ENCODE measurements around the gene SLC44A4. TPM values are rescaled to one million over a fixed set of nuclear protein-coding genes. Genes with fewer than 3 reads are reported as not detected.
"Not testable (repeated sequence)": the region's sequence is repeated elsewhere in the genome, so short reads cannot be mapped to it uniquely, and the experiment has no call there.

Gene SLC44A4
- polyA plus RNA-seq, 2 of the 4 experiments (the other 2 are of a cell fraction) = 0.27 TPM; not detected in 1

- peak overlapping the region; percentile 35 for H3K4me3 ChIP-seq
- peak overlapping the region; percentile 88 to 94 for H3K27ac ChIP-seq
- no peak for TF ChIP-seq ZC3H11A (IDR thresholded peaks at IDR 0.05)
- no peak for TF ChIP-seq FOSB (CRISPR knock-in tag; IDR thresholded peaks at IDR 0.05)
- no peak for TF ChIP-seq MAZ (IDR thresholded peaks at IDR 0.05; ENCODE audit: borderline replicate concordance, low read depth, low read length)
- TF ChIP-seq REST (IDR thresholded peaks at IDR 0.05) = no peak
- no peak; a peak in 1 of 5 replicates for TF ChIP-seq JUN (IDR thresholded peaks at IDR 0.05)
- FAIRE-seq (no peak), ATAC-seq (peak; percentile 48 to 50; a peak in 5 of 6 replicates), DNase-seq (ENCODE audit: low read depth in 1 of 2, low spot score in 1 of 2) (peak; percentile 53 to 79)
- POLR2A ChIA-PET = interaction anchor here (0.6 to 2.9 kb wide), 32 partner anchors 9 to 285 kb away, joined by 3 to 82 read pairs (median 5); partner anchors contain the start of genes ABHD16A, BAG6, C6orf47 and CSNK2B
- peaks cover 38% of the 10 kb centered on the region for H3K4me1 ChIP-seq
- CTCF ChIA-PET = interaction anchor here (0.8 to 1.8 kb wide), 7 partner anchors 9 to 147 kb away, joined by 3 to 8 read pairs (median 3); partner anchors contain the start of genes HSPA1A, HSPA1L and VARS1
- peak overlapping the region; percentile 89 for H3K4me2 ChIP-seq
- H3K9me3 ChIP-seq = no peaks in the 10 kb centered on the region
- 0% methylated on average over 13 of the region's 13 CpGs for WGBS (ENCODE audit: missing lambda C conversion rate)
These were observed 52.0 kb downstream of the SLC44A4 start for GRCh38 chr6:31826793-31827285.

GRCh38 chr6:31825553-31825952 lies 53.2 kb downstream of the SLC44A4 start:
- no peak for TF ChIP-seq RARB (CRISPR knock-in tag; IDR thresholded peaks at IDR 0.05)
- no peak for TF ChIP-seq ZFP36 (IDR thresholded peaks at IDR 0.05; ENCODE audit: borderline replicate concordance, partially characterized antibody)
- no peak for TF ChIP-seq GATA3 (IDR thresholded peaks at IDR 0.05; ENCODE audit: borderline replicate concordance)
- no peak for TF ChIP-seq RFX5 (IDR thresholded peaks at IDR 0.05)
- TF ChIP-seq, protein P1, sequence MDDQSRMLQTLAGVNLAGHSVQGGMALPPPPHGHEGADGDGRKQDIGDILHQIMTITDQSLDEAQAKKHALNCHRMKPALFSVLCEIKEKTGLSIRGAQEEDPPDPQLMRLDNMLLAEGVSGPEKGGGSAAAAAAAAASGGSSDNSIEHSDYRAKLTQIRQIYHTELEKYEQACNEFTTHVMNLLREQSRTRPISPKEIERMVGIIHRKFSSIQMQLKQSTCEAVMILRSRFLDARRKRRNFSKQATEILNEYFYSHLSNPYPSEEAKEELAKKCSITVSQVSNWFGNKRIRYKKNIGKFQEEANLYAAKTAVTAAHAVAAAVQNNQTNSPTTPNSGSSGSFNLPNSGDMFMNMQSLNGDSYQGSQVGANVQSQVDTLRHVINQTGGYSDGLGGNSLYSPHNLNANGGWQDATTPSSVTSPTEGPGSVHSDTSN (IDR thresholded peaks at IDR 0.05) = no peak
- TF ChIP-seq MAZ (IDR thresholded peaks at IDR 0.05; ENCODE audit: borderline replicate concordance, low read depth, low read length) = no peak
- TF ChIP-seq ZC3H11A (IDR thresholded peaks at IDR 0.05) = no peak
- no peak for TF ChIP-seq REST (IDR thresholded peaks at IDR 0.05)
- no peak for TF ChIP-seq SMC3 (IDR thresholded peaks at IDR 0.05)
- no peak for TF ChIP-seq RNF2 (IDR thresholded peaks at IDR 0.05; ENCODE audit: borderline replicate concordance, low read depth)
- no peak for TF ChIP-seq TP53 (CRISPR knock-in tag; IDR thresholded peaks at IDR 0.05)
- TF ChIP-seq, protein P2, sequence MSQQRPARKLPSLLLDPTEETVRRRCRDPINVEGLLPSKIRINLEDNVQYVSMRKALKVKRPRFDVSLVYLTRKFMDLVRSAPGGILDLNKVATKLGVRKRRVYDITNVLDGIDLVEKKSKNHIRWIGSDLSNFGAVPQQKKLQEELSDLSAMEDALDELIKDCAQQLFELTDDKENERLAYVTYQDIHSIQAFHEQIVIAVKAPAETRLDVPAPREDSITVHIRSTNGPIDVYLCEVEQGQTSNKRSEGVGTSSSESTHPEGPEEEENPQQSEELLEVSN (IDR thresholded peaks at IDR 0.05; ENCODE audit: borderline replicate concordance, low read depth) = no peak
- TF ChIP-seq JUN (IDR thresholded peaks at IDR 0.05) = no peak
- TF ChIP-seq POLR2AphosphoS2 (conservative IDR thresholded peaks at IDR 0.05; ENCODE audit: low read length) = no peak
- no peak for TF ChIP-seq CEBPB (IDR thresholded peaks at IDR 0.05)
- no peak for TF ChIP-seq ZSCAN20 (CRISPR knock-in tag; IDR thresholded peaks at IDR 0.05)
- no peak for TF ChIP-seq CHD4 (IDR thresholded peaks at IDR 0.05; ENCODE audit: borderline replicate concordance)
- TF ChIP-seq RAD21 (conservative IDR thresholded peaks at IDR 0.05 in 1 of 2, IDR thresholded peaks at IDR 0.05 in 1 of 2) = no peak
- ChIA-PET CTCF (no interaction called here), POLR2A (interaction anchor here (2.9 kb wide), 1 partner anchor 11 kb away, joined by 82 read pairs; the partner anchor contains the start of genes HSPA1A and HSPA1L)
- peak overlapping the region in 1 of 2 experiments; percentile 94; a peak in 3 of 6 replicates for H3K27ac ChIP-seq
- no peak overlapping the region for H3K4me2 ChIP-seq
- peaks cover 34% of the 10 kb centered on the region for H3K4me1 ChIP-seq
- no peak for FAIRE-seq
- H3K9me3 ChIP-seq = no peaks in the 10 kb centered on the region
- 90% methylated on average over 4 of the region's 4 CpGs for WGBS (ENCODE audit: missing lambda C conversion rate)
- DNase-seq (ENCODE audit: low read depth in 1 of 2, low spot score in 1 of 2) = no peak
- no peak for ATAC-seq
- H3K4me3 ChIP-seq = no peak overlapping the region

DNA sequence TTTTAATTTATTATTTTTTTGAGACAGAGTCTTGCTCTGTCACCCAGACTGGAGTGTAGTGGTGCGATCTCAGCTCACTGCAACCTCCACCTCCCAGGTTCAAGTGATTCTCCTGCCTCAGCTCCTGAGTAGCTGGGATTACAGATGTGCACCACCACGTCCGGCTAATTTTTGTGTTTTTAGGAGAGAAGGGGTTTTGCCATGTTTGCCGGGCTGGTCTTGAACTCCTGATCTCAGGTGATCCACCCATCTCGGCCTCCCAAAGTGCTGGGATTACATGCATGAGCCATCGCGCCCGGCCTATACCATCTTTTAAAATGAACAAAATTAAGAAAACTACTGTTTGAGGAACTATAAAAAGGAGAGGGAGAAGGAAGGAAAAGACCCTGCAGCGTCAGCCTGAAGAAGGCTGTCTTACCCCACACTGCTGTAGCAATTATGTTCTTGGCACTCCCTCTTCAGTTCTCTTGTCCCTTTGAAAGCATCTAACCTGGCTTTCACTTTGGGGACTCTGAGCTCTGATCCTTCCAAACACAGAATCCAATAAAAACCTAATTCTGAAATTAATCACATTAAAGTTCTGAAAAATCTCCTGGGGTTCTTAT lies 55.1 kb downstream of the SLC44A4 start:
- ATAC-seq; DNase-seq (ENCODE audit: low read depth in 1 of 2, low spot score in 1 of 2); FAIRE-seq; H3K4me3 ChIP-seq; POLR2A ChIA-PET; H3K9me3 ChIP-seq: not testable (repeated sequence)
- WGBS (ENCODE audit: missing lambda C conversion rate) = 97% methylated on average over 8 of the region's 9 CpGs
- H3K4me1 ChIP-seq = peaks cover 53% of the 10 kb centered on the region
- peak overlapping the region; percentile 94; the same call in 1 of the 3 replicates for H3K4me2 ChIP-seq
- H3K27ac ChIP-seq = peak overlapping the region; percentile 87 to 97; a peak in 5 of 6 replicates
- CTCF ChIA-PET = interaction anchor here (1.2 kb wide), 1 partner anchor 28 kb away, joined by 5 read pairs; the partner anchor contains the start of gene VARS1
